LHCN-M2 (cell line): ENCODE results near the gene AP4B1. TPM values are rescaled to one million over a fixed set of nuclear protein-coding genes. Genes with fewer than 3 reads are reported as not detected.

ENCODE experiments used
- DNase-seq: peaks from one replicate; pipeline ENCODE4 v3.0.0-alpha.2; 2012; ENCODE audit warnings: low read depth
- total RNA-seq: library from RNA; depleted of rRNA; stranded (reverse); fragments of >200 nt; gene quantifications from 2 replicates; pipeline ENCODE4 v1.2.3, GENCODE V29; 2014; rRNA removed

Gene AP4B1
- total RNA-seq, 1 experiment from 2014 or later, result 20.3 TPM

DNA sequence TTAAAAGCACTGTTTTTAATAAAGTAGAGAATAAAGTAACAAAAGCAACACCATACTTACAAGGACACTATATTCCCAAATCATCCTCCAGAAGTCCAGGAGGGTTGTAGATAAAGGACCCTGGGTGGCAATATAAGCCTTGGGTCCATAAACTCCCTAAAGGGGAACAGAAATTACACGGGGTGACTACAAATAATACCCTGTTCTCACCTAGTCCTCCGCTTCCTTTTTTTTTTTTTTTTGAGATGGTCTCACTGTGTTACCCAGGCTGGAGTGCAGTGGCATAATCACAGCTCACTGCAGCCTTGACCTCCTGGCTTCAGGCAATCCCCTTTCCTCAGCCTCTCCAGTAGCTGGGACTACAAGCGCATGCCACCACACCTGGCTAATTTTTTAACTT is 46.2 kb downstream of the AP4B1 start:
- no peak for DNase-seq

DNA sequence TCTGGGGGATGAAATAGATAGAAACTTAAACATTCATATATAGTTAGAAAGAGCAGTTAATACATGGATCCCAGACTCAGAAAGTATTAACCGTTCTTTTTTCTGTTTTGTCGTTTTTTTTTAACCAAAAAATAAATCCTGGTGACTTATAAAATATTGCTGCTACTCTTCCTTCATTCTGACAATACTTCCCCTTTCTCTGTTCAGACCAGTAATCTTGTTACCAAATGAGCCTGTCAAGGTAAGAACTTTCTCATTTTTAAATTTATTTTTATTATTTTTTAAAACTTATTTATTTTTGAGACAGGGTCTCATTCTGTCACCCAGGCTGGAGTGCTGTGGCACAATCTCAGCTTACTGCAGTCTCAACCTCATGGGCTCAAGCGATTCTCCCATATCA is 46.8 kb downstream of the AP4B1 start:
- no peak for DNase-seq

DNA sequence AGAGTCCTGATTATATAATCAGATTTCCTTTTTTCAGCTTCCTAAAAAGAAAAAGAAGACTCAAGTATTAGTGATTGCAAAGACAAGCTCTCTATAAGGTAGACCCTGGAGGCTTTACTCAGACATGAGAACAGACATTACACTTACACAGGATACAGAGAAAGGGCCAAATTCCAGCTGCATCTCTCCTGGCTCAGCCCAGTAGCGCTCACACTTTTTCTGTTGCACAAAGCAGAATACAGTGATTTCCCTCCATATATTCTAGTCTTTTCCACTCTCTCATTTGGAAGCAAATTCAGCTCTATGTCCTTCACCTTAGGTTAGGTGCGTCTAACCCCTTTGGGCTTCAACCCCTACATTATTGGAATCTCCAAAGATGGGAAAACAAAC is 48.2 kb downstream of the AP4B1 start:
- no peak for DNase-seq

DNA sequence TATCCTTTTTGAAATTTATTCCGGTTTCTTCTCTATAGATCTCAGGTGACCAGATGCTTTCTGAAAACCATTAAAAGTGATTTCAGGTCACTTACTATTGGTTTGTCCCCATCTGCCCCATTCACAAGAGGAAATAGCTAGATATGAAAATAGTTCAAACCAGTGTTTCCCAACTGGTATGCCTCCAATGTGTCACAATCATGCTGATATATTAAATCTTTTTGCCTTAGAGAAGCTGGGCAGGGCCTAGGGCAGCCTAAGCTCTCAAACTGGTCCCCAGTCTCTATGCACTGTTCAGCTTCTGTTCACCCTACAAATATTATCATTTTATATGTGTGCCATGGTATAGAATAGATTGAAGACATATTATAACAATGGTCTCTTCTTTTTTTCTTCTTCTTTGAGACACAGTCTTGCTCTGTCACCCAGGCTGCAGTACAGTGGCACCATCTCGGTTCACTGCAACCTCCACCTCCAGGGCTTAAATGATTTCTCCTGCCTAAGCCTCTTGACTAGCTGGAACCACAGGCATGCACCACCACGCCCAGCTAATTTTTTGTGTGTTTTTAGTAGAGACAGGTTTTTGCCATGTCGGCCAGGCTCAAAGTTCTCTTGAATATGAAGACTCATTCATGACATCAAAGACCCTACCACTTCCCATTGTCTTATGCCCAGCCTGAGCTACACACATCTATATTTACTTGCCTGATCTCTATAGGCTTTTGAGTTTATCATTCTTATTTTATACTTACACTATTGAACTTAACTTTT is 48.8 kb downstream of the AP4B1 start:
- no peak for DNase-seq

DNA sequence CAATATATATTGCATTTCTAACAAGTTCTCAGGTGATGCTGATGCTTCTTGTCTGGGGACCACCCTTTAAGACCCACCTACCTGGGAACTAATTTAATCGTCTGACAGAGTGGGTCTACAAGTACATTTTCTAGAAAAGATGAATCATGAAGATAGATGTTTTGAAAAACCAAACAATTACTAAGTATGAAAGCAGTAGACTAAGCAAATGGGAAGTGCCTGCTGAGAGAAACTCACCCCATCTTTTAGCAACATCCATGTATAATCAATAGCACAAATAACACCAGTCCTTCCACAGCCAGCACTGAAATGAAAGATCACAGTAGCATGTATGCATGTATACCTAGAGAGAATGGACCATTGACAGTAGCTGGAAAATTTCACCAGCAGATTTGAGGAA is 50.4 kb downstream of the AP4B1 start:
- no peak for DNase-seq

DNA sequence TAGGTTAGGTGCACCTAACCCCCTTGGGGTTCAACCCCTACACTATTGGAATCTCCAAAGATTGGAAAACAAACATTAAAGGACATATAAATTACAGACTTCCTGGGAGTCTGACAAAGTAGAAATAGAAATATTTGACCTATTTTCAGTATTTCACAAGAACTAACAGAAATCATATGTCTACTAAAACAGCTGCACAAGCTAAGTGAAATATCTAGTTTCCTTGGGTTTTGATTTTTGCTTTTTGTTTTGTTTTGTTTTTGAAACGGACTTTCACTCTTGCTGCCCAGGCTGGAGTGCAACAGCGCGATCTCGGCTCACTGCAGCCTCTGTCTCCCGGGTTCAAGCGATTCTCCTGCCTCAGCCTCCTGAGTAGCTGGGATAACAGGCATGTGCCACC is 51.9 kb downstream of the AP4B1 start:
- DNase-seq, result peak; percentile 50

DNA sequence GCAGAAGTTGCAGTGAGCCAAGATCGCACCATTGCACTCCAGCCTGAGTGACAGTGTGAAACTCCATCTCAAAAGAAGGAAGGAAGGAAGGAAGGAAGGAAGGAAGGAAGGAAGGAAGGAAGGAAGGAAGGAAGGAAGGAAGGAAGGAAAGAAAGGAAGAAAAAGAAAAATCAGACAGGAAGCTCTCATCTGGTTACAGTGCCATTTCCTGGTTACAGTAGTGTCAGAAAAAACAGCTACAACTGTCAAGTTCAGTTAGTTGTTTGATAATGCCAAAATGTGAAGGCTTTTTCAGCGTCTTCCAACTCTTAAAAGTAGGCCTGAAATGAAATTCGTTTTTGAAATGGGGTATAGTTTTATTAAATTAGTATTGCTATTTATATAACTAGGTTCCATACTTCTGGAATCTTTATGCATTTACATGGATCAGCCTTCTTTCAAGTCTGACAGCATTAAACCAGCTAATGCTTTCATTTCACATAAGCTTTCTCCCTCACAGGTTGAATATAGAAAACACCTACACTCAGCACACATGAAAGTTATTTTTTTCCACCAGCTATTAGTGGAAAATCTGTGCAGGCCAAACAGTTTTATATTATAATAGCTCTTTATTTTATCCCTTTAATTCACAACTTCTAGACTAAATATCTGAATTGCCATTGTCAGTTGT is 54.3 kb downstream of the AP4B1 start:
- DNase-seq, result no peak

DNA sequence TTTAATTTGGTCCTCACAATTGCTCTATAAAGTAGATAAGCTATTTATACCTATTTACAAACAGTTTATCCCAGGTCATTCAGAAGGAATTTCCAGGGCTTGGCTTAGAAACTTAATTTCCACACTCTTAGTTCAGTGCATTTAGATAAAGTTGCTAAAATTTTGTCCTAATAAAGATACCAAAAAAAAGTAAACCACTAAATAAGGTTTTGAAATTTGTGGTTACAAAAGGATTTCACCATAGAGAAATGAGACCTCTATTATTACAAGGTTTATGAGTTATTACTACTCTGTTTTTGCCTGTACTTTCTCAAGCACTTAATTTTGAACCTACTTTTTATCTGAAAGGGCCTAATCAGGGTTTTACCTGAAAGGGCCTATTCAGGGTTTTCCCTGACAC is 55.5 kb downstream of the AP4B1 start:
- DNase-seq, result no peak

DNA sequence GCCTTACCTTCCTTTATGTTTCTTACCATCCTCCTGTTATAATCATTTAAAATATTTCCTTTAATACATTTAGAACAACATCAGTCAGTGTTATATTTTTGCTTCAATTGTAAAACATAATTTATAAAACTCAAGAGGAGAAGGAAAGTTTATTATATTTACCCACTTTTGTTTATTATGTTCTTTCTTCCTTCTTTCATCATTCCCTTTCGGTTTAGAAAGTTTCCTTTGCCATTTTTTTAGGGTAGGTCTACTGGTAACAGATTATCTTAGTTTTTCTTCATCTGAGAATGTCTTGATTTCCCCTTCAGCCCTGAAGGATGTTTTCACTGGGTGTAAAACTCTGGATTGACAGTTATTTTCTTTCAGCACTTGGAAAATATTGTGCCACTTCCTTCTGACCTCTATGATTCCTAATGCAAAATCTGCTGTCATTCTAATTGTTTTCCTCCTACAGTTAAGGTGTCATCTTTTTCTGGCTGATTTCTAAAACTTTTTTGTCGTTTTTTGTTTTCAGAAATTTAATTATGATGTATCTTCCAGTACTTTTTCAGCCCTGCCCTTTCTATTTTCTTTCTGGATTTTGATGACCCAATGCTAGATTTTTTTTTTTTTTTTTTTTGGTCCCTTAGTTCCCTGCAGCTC is 58.1 kb downstream of the AP4B1 start:
- DNase-seq, result no peak

Other genes starting within 250 kb of the AP4B1 start
- gene PHTF1, start 145.3 kb downstream of the AP4B1 start, total RNA-seq, result 39.0 and 39.6 TPM in 2 replicates
- gene RSBN1, start 92.3 kb downstream of the AP4B1 start, total RNA-seq, result 8.1 and 10.7 TPM in 2 replicates
- gene PTPN22, start 33.1 kb downstream of the AP4B1 start, total RNA-seq, result 11.1 and 13.9 TPM in 2 replicates
- 0.13 and 0.17 TPM in 2 replicates for gene BCL2L15, start 17.2 kb downstream of the AP4B1 start, total RNA-seq
- 16.0 and 18.4 TPM in 2 replicates for gene DCLRE1B, start 527 bp upstream of the AP4B1 start, total RNA-seq
- 28.2 and 40.1 TPM in 2 replicates for gene HIPK1, start 24.5 kb upstream of the AP4B1 start, total RNA-seq
- 583 and 771 TPM in 2 replicates for gene OLFML3, start 74.7 kb upstream of the AP4B1 start, total RNA-seq
- 0.13 and 1.7 TPM in 2 replicates for gene SYT6, start 249.1 kb upstream of the AP4B1 start, total RNA-seq